RWPE1 (cell line): ENCODE data around the gene HDLBP.

Experiments used
- CTCF ChIA-PET: fragments of 350-600 bp; sonication (Branson Sonifier 250); formaldehyde crosslinking; extraction: SDS; loops from one replicate; lab custom pipeline; 2021; lab: Yijun Ruan, JAX
- POLR2A ChIA-PET: fragments of 400-600 bp; formaldehyde crosslinking; extraction: SDS; loops from one replicate; lab custom pipeline; 2020; ENCODE audit warnings: antibody characterized with exemption; ENCODE audit not compliant: low non-redundant PET; lab: Yijun Ruan, JAX
- DNase-seq: peaks from one replicate; pipeline ENCODE4 v3.0.0; 2012; ENCODE audit warnings: low spot score
- H3K27ac ChIP-seq: fragments of 450-650 bp; 2 replicates; pipeline ENCODE4 v1.5.1; 2017
- TF ChIP-seq, protein P1 (sequence below): fragments of 450-650 bp; conservative IDR thresholded peaks from 2 replicates; pipeline ENCODE4 v1.5.1; 2017; ENCODE audit warnings: low read depth, mild to moderate bottlenecking

Gene HDLBP

DNA sequence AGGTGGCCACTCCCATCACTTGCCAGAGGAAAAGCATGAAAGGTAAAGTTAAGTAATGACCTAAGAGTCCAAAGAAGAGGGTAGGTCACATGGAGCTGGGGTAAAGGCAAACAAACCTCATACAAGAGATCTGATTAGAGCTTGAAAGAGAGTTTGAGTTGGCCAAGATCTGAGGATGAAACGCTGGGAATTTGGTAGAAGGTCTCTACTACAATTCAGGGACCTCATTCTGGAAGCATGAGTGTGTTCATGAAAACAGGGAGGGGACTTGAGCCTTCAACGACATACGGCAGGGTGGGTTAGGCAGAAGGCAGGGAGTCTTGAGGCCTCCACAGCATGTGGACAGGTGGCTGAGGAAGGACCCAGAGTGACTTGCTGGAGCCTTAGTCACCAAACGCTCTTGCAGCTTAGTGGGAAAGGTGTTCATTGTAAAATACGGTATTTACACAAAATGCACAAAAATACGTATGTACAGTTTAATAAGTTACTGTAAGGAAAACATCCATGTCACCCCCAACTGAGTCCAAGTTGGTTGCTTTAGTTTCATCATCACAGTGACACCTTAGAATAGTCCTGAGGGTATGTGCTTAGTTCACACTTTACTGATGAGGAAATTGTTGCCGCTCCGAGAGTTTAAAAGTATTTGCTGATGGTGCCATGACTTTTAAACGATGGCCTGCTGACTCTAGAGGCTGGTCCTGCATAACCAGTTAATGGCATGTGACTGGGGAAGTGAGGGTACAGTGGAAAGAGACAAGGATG lies 35.6 kb upstream of the HDLBP start:
- TF ChIP-seq, protein P1, sequence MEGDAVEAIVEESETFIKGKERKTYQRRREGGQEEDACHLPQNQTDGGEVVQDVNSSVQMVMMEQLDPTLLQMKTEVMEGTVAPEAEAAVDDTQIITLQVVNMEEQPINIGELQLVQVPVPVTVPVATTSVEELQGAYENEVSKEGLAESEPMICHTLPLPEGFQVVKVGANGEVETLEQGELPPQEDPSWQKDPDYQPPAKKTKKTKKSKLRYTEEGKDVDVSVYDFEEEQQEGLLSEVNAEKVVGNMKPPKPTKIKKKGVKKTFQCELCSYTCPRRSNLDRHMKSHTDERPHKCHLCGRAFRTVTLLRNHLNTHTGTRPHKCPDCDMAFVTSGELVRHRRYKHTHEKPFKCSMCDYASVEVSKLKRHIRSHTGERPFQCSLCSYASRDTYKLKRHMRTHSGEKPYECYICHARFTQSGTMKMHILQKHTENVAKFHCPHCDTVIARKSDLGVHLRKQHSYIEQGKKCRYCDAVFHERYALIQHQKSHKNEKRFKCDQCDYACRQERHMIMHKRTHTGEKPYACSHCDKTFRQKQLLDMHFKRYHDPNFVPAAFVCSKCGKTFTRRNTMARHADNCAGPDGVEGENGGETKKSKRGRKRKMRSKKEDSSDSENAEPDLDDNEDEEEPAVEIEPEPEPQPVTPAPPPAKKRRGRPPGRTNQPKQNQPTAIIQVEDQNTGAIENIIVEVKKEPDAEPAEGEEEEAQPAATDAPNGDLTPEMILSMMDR: no peak
- POLR2A ChIA-PET: no interaction called here
- CTCF ChIA-PET: interaction anchor here (1.3 kb wide), 1 partner anchor 84 kb away, joined by 3 read pairs; no protein-coding TSS in a partner anchor
- no peak overlapping the region for H3K27ac ChIP-seq
- DNase-seq: no peak

DNA sequence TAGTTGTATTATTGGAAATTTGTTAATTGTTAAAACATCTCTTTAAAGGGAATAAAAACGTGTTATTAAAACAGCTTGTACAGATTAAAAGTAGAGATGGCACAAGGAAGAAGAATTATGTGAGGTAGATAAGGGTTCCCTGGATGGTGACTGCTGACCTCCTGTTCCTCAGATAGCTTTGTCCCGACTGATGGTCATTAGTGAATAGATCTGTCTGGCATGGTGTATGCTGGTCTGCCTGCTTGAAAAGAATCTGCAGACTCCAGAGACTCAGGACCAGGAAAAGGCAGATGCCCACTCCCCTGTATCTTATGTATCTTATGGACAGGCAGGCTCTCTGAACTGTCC lies 35.0 kb upstream of the HDLBP start:
- no peak for DNase-seq
- POLR2A ChIA-PET: no interaction called here
- no peak overlapping the region for H3K27ac ChIP-seq
- CTCF ChIA-PET: interaction anchor here (1.3 kb wide), 1 partner anchor 83 kb away, joined by 3 read pairs; no protein-coding TSS in a partner anchor
- TF ChIP-seq, protein P1: no peak

DNA sequence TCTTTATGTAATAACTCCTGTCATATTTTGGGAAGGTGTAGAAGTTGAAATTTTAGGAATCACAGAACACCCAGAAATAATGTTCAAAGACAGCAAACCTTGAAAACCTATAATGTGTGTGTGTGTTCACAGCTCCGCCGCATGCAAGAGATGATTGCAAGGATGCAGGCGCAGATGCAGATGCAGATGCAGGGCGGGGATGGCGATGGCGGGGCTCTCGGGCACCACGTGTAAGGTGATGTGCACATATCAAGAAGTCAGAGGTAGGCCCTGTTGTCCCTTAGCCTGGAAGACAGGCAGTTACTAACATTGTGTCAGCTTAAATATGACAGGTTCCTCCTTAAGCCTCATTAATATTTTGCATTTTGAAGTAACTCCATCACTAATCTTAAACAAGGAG lies 34.5 kb upstream of the HDLBP start:
- H3K27ac ChIP-seq: no peak overlapping the region
- TF ChIP-seq, protein P1: no peak
- DNase-seq: no peak
- ChIA-PET CTCF (interaction anchor here (0.7 to 1.3 kb wide), 2 partner anchors 34 to 83 kb away, joined by 3 to 5 read pairs; partner anchors contain the start of genes HDLBP and SEPTIN2), POLR2A (no interaction called here)

DNA sequence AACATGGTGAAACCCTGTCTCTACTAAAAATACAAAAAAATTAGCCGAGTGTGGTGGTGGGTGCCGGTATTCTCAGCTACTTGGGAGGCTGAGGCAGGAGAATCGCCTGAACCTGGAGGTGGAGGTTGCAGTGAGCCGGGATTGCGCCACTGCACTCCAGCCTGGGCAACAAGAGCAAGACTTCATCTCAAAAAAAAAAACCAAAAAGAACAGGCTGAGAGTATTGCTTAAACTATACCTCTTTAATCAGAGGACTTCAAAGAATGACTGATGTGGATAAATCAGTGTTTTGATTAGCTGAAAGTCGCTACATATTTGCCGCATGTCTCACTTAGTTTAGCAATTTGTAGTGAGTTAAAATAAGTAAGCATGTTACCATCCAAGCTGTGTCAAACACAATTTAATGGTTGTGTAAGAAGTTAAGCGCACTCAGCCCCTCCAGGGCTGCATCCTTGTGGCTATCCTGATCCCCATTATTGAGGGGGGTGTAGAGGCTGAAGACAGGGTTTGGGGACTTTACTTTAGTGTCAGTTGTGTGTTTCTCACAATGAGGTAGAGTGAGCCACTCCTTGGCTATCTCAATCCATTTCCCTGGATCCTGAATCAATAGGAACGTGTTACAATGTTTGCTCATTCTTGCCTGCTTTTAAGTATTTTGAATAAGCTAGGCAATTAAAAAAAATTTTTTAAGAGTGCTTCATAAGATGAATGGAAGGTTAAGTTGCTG lies 29.6 kb upstream of the HDLBP start:
- ChIA-PET POLR2A (no interaction called here), CTCF (no interaction called here)
- no peak for DNase-seq
- H3K27ac ChIP-seq: peak overlapping the region; percentile 14
- TF ChIP-seq, protein P1: no peak

DNA sequence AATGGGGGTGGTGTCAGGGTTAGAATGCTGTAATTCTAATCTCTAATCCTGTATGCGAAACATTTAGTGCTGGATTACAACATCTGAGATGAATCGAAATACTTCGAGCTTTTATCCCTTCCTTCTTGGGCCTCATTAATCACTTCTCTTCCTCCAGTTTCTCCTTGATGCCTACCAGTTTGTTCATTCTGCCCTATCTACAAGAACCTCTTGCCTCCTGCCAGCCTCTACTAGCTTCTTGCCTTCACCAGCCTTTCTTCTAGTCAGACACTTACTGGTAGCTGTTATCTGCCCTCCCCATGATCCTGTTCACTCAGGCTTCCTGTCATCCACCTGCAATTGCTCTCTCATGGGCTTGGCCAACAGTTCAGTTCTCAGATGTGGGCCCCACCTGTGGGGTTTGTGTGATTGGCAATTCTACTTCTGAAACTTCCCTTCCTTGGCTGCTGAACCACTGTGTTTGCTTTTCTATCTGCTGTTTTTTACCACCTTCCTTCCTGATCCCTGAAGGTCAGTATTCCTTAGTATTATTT lies 25.2 kb upstream of the HDLBP start:
- TF ChIP-seq, protein P1: no peak
- CTCF ChIA-PET: no interaction called here
- POLR2A ChIA-PET: interaction anchor here (0.6 kb wide), 1 partner anchor 8 kb away, joined by 3 read pairs; no protein-coding TSS in a partner anchor
- H3K27ac ChIP-seq: no peak overlapping the region
- no peak for DNase-seq
